Muscle layer of colon (tissue), 2 donors: Measurements from ENCODE around the gene UNC5A.

Source experiments
- H3K27ac ChIP-seq: one replicate; pipeline ENCODE4 v1.7.0; 2013; ENCODE audit warnings: low read depth, mild to moderate bottlenecking, low read length, moderate library complexity
- H3K27me3 ChIP-seq, 2 donors: one replicate each; pipeline ENCODE4 v1.7.0; 2013; ENCODE audit warnings: low read length in 2 of 2, mild to moderate bottlenecking in 2 of 2; ENCODE audit not compliant: insufficient read depth in 2 of 2, control insufficient read depth in 1 of 2
- H3K36me3 ChIP-seq: one replicate; pipeline ENCODE4 v1.7.0; 2013; ENCODE audit warnings: mild to moderate bottlenecking, low read length; ENCODE audit not compliant: insufficient read depth
- H3K4me1 ChIP-seq: one replicate; pipeline ENCODE4 v1.7.0; 2013; ENCODE audit warnings: mild to moderate bottlenecking, low read length; ENCODE audit not compliant: insufficient read depth
- H3K4me3 ChIP-seq, 2 donors: one replicate each; pipeline ENCODE4 v1.7.0; 2013; ENCODE audit warnings: low read length in 2 of 2, low read depth in 1 of 2, mild to moderate bottlenecking in 1 of 2, moderate library complexity in 1 of 2
- H3K9ac ChIP-seq: one replicate; pipeline ENCODE4 v1.7.0; 2013; ENCODE audit warnings: low read length
- H3K9me3 ChIP-seq: one replicate; pipeline ENCODE4 v1.7.0; 2013; ENCODE audit warnings: mild to moderate bottlenecking, low read length
- donor health status: abdominal sarcoma.
- donor health status: Adenocarcinoma of cecum.

UNC5A gene

GRCh38 chr5:176803943-176804498, 6.3 kb upstream of the UNC5A start:
- Histone ChIP-seq H3K9ac (no peak overlapping the region), H3K9me3 (no peaks in the 10 kb centered on the region), H3K36me3 (no peaks in the 10 kb centered on the region), H3K27me3 (peaks cover 0 to 12% of the 10 kb centered on the region in 2 donors), H3K4me3 (no peak overlapping the region), H3K27ac (no peak overlapping the region), H3K4me1 (no peaks in the 10 kb centered on the region)

- Histone ChIP-seq H3K27ac (no peak overlapping the region), H3K4me1 (no peaks in the 10 kb centered on the region), H3K9ac (no peak overlapping the region), H3K4me3 (no peak overlapping the region), H3K9me3 (no peaks in the 10 kb centered on the region), H3K27me3 (peaks cover under 1 to 28% of the 10 kb centered on the region in 2 donors), H3K36me3 (no peaks in the 10 kb centered on the region)
Observed at GRCh38 chr5:176806137-176806536, 4.2 kb upstream of the UNC5A start.

GRCh38 chr5:176809544-176810080, 747 bp upstream of the UNC5A start:
- no peaks in the 10 kb centered on the region for H3K36me3 ChIP-seq
- peaks cover 23 to 48% of the 10 kb centered on the region in 2 donors for H3K27me3 ChIP-seq
- H3K4me1 ChIP-seq, result no peaks in the 10 kb centered on the region

GRCh38 chr5:176810687-176811501, 535 bp downstream of the UNC5A start:
- no peak overlapping the region for H3K4me3 ChIP-seq
- H3K27me3 ChIP-seq, result peaks cover 23 to 59% of the 10 kb centered on the region in 2 donors
- no peak overlapping the region for H3K9ac ChIP-seq
- no peaks in the 10 kb centered on the region for H3K9me3 ChIP-seq
- H3K36me3 ChIP-seq, result no peaks in the 10 kb centered on the region
- no peaks in the 10 kb centered on the region for H3K4me1 ChIP-seq
- no peak overlapping the region for H3K27ac ChIP-seq

More at GRCh38 chr5:176809544-176810080, 747 bp upstream of the UNC5A start:
- no peaks in the 10 kb centered on the region for H3K9me3 ChIP-seq
- no peak overlapping the region for H3K4me3 ChIP-seq
- no peak overlapping the region for H3K9ac ChIP-seq
- no peak overlapping the region for H3K27ac ChIP-seq

- H3K9ac ChIP-seq, result no peak overlapping the region
- H3K9me3 ChIP-seq, result no peaks in the 10 kb centered on the region
- no peaks in the 10 kb centered on the region for H3K36me3 ChIP-seq
- peaks cover 35 to 75% of the 10 kb centered on the region in 2 donors for H3K27me3 ChIP-seq
- H3K4me3 ChIP-seq, result no peak overlapping the region
- no peaks in the 10 kb centered on the region for H3K4me1 ChIP-seq
- H3K27ac ChIP-seq, result no peak overlapping the region
Observed at GRCh38 chr5:176812269-176813259, 2.2 kb downstream of the UNC5A start.

GRCh38 chr5:176813587-176814312, 3.4 kb downstream of the UNC5A start:
- H3K27ac ChIP-seq, result no peak overlapping the region
- no peaks in the 10 kb centered on the region for H3K9me3 ChIP-seq
- no peak overlapping the region for H3K4me3 ChIP-seq
- H3K9ac ChIP-seq, result no peak overlapping the region
- peaks cover 42 to 86% of the 10 kb centered on the region in 2 donors for H3K27me3 ChIP-seq
- H3K4me1 ChIP-seq, result no peaks in the 10 kb centered on the region
- no peaks in the 10 kb centered on the region for H3K36me3 ChIP-seq

GRCh38 chr5:176814313-176814685, 3.9 kb downstream of the UNC5A start:
- Histone ChIP-seq H3K27ac (no peak overlapping the region), H3K4me1 (no peaks in the 10 kb centered on the region), H3K27me3 (peaks cover 47 to 89% of the 10 kb centered on the region in 2 donors), H3K9ac (no peak overlapping the region), H3K36me3 (no peaks in the 10 kb centered on the region), H3K4me3 (no peak overlapping the region), H3K9me3 (no peaks in the 10 kb centered on the region)

- no peaks in the 10 kb centered on the region for H3K9me3 ChIP-seq
- no peak overlapping the region for H3K9ac ChIP-seq
- H3K27ac ChIP-seq, result no peak overlapping the region
- peaks cover 47 to 87% of the 10 kb centered on the region in 2 donors for H3K27me3 ChIP-seq
- no peaks in the 10 kb centered on the region for H3K4me1 ChIP-seq
- H3K4me3 ChIP-seq, result no peak overlapping the region
- no peaks in the 10 kb centered on the region for H3K36me3 ChIP-seq
Observed at GRCh38 chr5:176814836-176815438, 4.6 kb downstream of the UNC5A start.

GRCh38 chr5:176816043-176816745, 5.8 kb downstream of the UNC5A start:
- Histone ChIP-seq H3K4me1 (no peaks in the 10 kb centered on the region), H3K36me3 (no peaks in the 10 kb centered on the region), H3K27ac (no peak overlapping the region), H3K27me3 (peaks cover 46 to 79% of the 10 kb centered on the region in 2 donors), H3K9ac (no peak overlapping the region), H3K4me3 (no peak overlapping the region), H3K9me3 (no peaks in the 10 kb centered on the region)

- no peak overlapping the region for H3K27ac ChIP-seq
- H3K36me3 ChIP-seq, result no peaks in the 10 kb centered on the region
- no peak overlapping the region for H3K9ac ChIP-seq
- no peaks in the 10 kb centered on the region for H3K9me3 ChIP-seq
- H3K4me1 ChIP-seq, result no peaks in the 10 kb centered on the region
- no peak overlapping the region for H3K4me3 ChIP-seq
- peaks cover 40 to 72% of the 10 kb centered on the region in 2 donors for H3K27me3 ChIP-seq
Observed at GRCh38 chr5:176816791-176817347, 6.5 kb downstream of the UNC5A start.
